ENCODE results near the gene SETBP1.

DNA sequence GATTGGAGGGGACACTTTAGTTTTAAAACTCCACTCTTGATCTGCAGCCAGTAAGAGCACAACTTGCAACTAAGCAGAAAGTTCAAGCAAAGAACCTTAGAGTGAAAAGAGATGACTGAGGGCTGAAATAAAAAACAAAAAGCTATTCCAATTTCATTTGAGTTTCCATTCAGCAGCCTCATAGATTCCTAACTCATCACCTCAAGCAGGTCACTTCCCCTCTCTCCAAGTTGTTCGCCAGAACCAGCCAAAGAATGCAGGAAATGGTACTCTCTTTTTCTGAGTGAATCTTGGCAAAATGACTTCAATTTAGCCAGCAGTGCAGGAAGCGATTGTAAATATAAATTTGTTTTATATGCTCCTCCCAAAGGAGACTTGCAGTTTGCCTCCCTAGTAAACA lies 213.3 kb downstream of the SETBP1 start:
- TF ChIP-seq, protein P1, sequence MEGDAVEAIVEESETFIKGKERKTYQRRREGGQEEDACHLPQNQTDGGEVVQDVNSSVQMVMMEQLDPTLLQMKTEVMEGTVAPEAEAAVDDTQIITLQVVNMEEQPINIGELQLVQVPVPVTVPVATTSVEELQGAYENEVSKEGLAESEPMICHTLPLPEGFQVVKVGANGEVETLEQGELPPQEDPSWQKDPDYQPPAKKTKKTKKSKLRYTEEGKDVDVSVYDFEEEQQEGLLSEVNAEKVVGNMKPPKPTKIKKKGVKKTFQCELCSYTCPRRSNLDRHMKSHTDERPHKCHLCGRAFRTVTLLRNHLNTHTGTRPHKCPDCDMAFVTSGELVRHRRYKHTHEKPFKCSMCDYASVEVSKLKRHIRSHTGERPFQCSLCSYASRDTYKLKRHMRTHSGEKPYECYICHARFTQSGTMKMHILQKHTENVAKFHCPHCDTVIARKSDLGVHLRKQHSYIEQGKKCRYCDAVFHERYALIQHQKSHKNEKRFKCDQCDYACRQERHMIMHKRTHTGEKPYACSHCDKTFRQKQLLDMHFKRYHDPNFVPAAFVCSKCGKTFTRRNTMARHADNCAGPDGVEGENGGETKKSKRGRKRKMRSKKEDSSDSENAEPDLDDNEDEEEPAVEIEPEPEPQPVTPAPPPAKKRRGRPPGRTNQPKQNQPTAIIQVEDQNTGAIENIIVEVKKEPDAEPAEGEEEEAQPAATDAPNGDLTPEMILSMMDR (IDR thresholded peaks at IDR 0.05; ENCODE audit: low read length), result no peak
- no peak for TF ChIP-seq EZH2 (IDR thresholded peaks at IDR 0.05; ENCODE audit: borderline replicate concordance, low read length)
